ENCODE results near the gene MICU2.
"Not testable (repeated sequence)": the region's sequence is repeated elsewhere in the genome, so short reads cannot be mapped to it uniquely, and the experiment has no call there.

DNA sequence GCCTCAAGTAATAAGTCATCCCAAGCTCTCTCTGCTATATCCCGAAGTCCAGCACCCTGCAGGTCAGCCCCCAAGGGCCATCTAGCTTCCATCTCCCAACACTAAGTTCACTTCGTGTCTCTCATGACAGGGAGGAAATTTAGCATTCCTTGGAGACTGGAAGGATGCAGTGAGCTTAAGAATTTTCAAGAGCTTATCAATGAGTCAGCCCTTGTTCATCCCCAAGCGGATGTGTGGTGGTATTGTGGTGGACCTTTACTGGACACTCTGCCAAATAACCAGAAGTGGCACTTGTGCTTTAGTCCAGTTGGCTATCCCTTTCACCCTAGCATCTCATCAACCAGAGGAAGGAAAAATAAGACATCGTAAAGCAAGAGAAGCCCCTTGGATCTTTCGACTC lies 15.6 kb downstream of the MICU2 start:
- TF ChIP-seq CTCF (conservative IDR thresholded peaks at IDR 0.05; ENCODE audit: low read depth, low read length); POLR2A (IDR thresholded peaks at IDR 0.05; ENCODE audit: low read depth, low read length); BHLHE40 (IDR thresholded peaks at IDR 0.05; ENCODE audit: low read depth, low read length); RCOR1 (IDR thresholded peaks at IDR 0.05; ENCODE audit: insufficient replicate concordance, low read length): not testable (repeated sequence)

Data from IMR-90 (cell line).